ENCODE results near the gene PBLD. TPM values are rescaled to one million over a fixed set of nuclear protein-coding genes. Genes with fewer than 3 reads are reported as not detected.

Gene PBLD
- total RNA-seq, 4 donors from 2014 or later: 5.7 to 9.5 (median 8.0) TPM

GRCh38 chr10:68276224-68276623 is 56.5 kb downstream of the PBLD start:
- ATAC-seq: no peak
- H3K9me3 ChIP-seq: peaks cover 0 to 10% (median 0%) of the 10 kb centered on the region in 3 donors
- no peaks in the 10 kb centered on the region for H3K36me3 ChIP-seq
- no peaks in the 10 kb centered on the region for H3K4me1 ChIP-seq
- H3K4me3 ChIP-seq: no peak overlapping the region
- TF ChIP-seq POLR2A (IDR thresholded peaks at IDR 0.05): no peak
- TF ChIP-seq CTCF (IDR thresholded peaks at IDR 0.05): no peak
- no peak for TF ChIP-seq EP300 (IDR thresholded peaks at IDR 0.05)
- TF ChIP-seq POLR2AphosphoS5 (IDR thresholded peaks at IDR 0.05): no peak
- H3K27ac ChIP-seq: no peak overlapping the region
- H3K27me3 ChIP-seq: no peaks in the 10 kb centered on the region

GRCh38 chr10:68275600-68276126 is 57.1 kb downstream of the PBLD start:
- WGBS, 2 donors (ENCODE audit: low coverage in 1 of 2): 89 to 94% methylated on average over 2 of the region's 2 CpGs
- no peak overlapping the region for H3K4me3 ChIP-seq
- H3K36me3 ChIP-seq: no peaks in the 10 kb centered on the region
- H3K9me3 ChIP-seq: peaks cover 0 to 10% (median 0%) of the 10 kb centered on the region in 3 donors
- H3K4me1 ChIP-seq: no peaks in the 10 kb centered on the region
- no peaks in the 10 kb centered on the region for H3K27me3 ChIP-seq
- TF ChIP-seq EP300 (IDR thresholded peaks at IDR 0.05) (no peak), CTCF (IDR thresholded peaks at IDR 0.05) (no peak), POLR2AphosphoS5 (IDR thresholded peaks at IDR 0.05) (no peak), POLR2A (IDR thresholded peaks at IDR 0.05) (no peak)
- no peak for ATAC-seq
- H3K27ac ChIP-seq: no peak overlapping the region

- no peaks in the 10 kb centered on the region for H3K36me3 ChIP-seq
- no peak overlapping the region for H3K4me3 ChIP-seq
- no peaks in the 10 kb centered on the region for H3K27me3 ChIP-seq
- H3K27ac ChIP-seq: no peak overlapping the region
- no peaks in the 10 kb centered on the region for H3K4me1 ChIP-seq
- TF ChIP-seq EP300 (IDR thresholded peaks at IDR 0.05): no peak
- no peak for TF ChIP-seq CTCF (IDR thresholded peaks at IDR 0.05)
- H3K9me3 ChIP-seq: peaks cover 0 to 7% (median 0%) of the 10 kb centered on the region in 3 donors
- ATAC-seq: no peak
These were observed 59.9 kb downstream of the PBLD start for GRCh38 chr10:68272833-68273232.

GRCh38 chr10:68271196-68271882 is 61.4 kb downstream of the PBLD start:
- WGBS, 2 donors (ENCODE audit: low coverage in 1 of 2): 62 to 64% methylated on average over 2 to 4 of the region's 7 CpGs
- Histone ChIP-seq H3K4me1 (no peaks in the 10 kb centered on the region), H3K4me3 (no peak overlapping the region), H3K27ac (no peak overlapping the region), H3K27me3 (no peaks in the 10 kb centered on the region), H3K9me3 (no peaks in the 10 kb centered on the region), H3K36me3 (no peaks in the 10 kb centered on the region)
- TF ChIP-seq EP300 (IDR thresholded peaks at IDR 0.05) (no peak), POLR2AphosphoS5 (IDR thresholded peaks at IDR 0.05) (no peak), POLR2A (IDR thresholded peaks at IDR 0.05) (no peak), CTCF (IDR thresholded peaks at IDR 0.05) (no peak)
- ATAC-seq: no peak

GRCh38 chr10:68269562-68270290 is 63.0 kb downstream of the PBLD start:
- ATAC-seq: no peak
- Histone ChIP-seq H3K27ac (no peak overlapping the region), H3K27me3 (no peaks in the 10 kb centered on the region), H3K9me3 (peaks cover 0 to 7% (median 0%) of the 10 kb centered on the region in 3 donors), H3K4me3 (no peak overlapping the region), H3K36me3 (no peaks in the 10 kb centered on the region), H3K4me1 (no peaks in the 10 kb centered on the region)
- WGBS, 2 donors (ENCODE audit: low coverage in 1 of 2): 85 to 88% methylated on average over 2 of the region's 2 CpGs
- TF ChIP-seq EP300 (IDR thresholded peaks at IDR 0.05) (no peak), POLR2A (IDR thresholded peaks at IDR 0.05) (no peak)

All from gastroesophageal sphincter (tissue), 4 donors.